Adrenal gland (tissue), 5 donors: ENCODE data around the gene OR6S1.

Source experiments
- POLR2A ChIP-seq, 2 donors: fragments of 450-650 bp; IDR thresholded peaks; one replicate each; pipeline ENCODE4 v1.6.1; 2017; ENCODE audit warnings: antibody characterized with exemption in 2 of 2, mild to moderate bottlenecking in 2 of 2, moderate library complexity in 1 of 2
- TF ChIP-seq, protein P1 (sequence below), 6 experiments: fragments of 450-650 bp in 4 of 6; fragments of 200-600 bp in 2 of 6; sonication (generic) in 1 of 6; IDR thresholded peaks; 1 replicate in 5 of 6; 2 replicates in 1 of 6; pipeline versions ENCODE4 v1.5.1 to v1.8.0; 2016 to 2021; ENCODE audit warnings: antibody characterized with exemption in 6 of 6, mild to moderate bottlenecking in 2 of 6, moderate library complexity in 1 of 6
- donor health status: DM: no; HTN: no; CAD: no.

DNA sequence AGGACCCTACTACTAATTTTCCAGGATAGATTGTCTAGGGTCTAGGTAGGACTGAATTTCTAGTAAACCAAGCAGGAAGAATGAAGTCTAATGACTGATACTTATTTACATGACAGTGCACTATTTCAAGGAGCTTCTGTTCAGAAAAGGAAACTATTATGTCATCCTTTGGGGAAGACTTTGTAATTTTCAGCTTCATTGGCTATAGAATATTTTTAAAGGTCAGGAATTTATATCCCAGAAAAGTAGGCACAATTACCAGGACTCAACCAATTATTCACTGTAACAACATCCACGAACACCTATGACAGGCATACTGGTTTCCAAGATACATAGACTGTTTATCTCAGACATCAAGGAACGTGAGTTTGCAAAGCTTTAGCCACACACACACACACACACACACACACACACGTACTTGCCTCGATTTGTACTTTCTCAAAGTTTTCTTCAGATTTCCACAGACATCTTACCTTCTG is 23.2 kb downstream of the OR6S1 start:
- TF ChIP-seq, protein P1, sequence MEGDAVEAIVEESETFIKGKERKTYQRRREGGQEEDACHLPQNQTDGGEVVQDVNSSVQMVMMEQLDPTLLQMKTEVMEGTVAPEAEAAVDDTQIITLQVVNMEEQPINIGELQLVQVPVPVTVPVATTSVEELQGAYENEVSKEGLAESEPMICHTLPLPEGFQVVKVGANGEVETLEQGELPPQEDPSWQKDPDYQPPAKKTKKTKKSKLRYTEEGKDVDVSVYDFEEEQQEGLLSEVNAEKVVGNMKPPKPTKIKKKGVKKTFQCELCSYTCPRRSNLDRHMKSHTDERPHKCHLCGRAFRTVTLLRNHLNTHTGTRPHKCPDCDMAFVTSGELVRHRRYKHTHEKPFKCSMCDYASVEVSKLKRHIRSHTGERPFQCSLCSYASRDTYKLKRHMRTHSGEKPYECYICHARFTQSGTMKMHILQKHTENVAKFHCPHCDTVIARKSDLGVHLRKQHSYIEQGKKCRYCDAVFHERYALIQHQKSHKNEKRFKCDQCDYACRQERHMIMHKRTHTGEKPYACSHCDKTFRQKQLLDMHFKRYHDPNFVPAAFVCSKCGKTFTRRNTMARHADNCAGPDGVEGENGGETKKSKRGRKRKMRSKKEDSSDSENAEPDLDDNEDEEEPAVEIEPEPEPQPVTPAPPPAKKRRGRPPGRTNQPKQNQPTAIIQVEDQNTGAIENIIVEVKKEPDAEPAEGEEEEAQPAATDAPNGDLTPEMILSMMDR (IDR thresholded peaks at IDR 0.05): no peak
- no peak for TF ChIP-seq POLR2A (IDR thresholded peaks at IDR 0.05)
